HG03060 (cell line): ENCODE measurements around the gene MAPK8.

Experiments used
- ATAC-seq: cut with Tn5 transposase; IDR thresholded peaks from one replicate; pipeline ENCODE4 v1.9.1; 2021; ENCODE audit warnings: low read depth, moderate number of reproducible peaks; ENCODE audit not compliant: unreplicated experiment

MAPK8 gene

DNA sequence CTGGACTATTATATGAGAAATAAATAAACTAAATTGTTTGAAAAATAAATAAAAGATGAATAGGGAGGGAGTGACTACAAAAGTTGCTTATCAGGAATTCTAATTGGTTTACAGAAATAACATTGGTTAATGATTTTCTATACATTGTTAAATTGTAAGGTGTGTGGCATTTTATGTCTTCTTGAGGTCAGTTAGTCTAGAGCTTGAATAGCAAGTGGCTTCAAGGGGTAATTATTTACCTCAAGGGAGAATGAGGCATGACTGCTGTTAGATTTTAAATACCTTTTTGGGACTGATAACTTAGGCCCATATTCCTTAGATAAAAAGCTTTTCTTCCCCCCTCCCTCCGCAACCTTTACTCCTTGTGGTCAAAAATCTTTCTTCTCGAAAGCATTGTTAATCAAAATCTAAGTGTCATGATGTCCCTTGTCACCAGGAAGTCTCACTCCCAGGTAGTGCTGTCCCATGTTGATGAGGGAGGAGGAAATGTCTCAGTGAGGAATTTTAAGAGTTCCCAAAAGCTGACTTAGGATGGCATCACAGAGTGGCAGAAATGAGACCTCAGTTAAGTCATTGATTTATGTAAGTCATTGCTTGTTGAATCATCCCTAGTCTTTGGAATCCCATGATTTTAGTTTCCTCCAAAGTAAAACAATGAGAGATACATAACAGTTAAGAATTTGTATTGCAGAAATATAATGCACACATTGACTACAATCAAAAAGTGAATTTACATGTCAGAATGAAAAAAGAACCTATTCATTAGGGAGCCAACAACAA is 71.5 kb downstream of the MAPK8 start:
- ATAC-seq, result no peak

DNA sequence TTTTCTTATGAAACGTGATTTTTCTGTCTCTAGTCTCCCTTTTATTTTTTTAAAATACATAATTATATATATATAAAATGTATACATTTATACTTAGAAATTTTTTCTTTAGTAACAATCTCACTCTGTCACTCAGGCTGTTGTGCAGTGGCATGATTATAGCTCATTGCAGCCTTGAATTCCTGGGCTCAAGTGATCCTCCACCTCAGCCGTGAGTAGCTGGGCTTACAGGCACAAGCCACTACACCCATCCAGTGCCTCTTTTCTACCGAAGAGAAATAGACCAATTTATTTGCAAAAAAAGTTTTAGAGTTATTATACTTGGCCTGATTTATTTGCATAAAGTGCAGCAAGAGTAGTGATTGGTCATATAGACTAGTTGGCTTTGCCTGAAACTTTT is 72.2 kb downstream of the MAPK8 start:
- no peak for ATAC-seq

DNA sequence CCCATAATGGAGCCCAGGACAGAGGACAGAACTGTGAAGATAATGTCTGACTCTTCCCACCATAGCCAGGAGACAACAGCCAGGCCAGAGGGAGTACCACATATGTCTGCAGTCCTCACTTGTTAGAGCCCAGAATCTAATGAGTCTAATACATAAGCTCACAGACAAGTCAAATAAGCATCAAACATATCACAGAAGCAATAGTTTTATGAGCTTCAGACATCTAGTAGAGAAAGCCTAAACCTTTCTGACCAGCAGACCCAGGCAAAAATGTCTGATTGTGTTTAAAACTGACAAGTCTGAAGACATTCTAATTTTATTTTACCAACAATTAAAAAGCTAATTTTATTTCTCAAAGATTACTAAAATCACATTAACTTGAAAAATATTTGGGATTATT is 75.5 kb downstream of the MAPK8 start:
- ATAC-seq, result no peak

DNA sequence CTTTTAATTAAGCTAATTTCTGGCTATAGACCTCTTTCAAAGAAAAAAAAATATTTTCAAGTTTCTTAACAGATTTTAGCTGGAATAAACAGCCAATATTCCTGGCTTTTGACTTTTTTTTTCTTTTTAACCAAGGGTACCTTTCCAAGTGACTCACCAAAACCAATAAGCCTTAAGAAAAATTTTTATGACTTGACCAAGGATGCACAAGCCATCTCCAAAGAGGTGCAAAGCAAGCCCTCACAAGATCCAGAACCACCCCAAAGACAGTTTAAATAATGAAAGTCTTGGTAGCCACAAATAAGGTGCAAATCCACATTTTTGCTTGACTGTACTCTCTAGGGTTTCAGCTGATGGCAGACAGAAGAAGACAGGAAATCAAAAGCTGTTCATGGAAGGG is 76.5 kb downstream of the MAPK8 start:
- no peak for ATAC-seq

DNA sequence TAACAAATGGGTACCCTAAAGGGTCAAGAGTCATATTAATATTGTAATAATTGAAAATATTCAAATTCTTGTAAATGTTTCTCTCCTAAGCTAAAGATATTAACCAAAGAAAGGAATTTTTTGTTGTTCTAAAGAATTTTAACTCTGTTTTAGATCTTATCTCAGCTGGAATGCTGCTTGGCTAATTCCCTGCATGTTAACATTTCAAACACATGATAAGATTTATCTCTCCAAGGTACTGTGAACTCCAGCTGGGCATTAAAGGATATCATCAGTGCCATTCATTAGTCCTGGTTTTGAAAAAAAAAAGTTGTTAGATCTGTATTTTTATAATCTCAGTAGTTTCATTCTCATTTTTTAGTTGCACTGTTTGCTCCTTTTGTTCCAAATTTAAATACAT is 76.9 kb downstream of the MAPK8 start:
- no peak for ATAC-seq

DNA sequence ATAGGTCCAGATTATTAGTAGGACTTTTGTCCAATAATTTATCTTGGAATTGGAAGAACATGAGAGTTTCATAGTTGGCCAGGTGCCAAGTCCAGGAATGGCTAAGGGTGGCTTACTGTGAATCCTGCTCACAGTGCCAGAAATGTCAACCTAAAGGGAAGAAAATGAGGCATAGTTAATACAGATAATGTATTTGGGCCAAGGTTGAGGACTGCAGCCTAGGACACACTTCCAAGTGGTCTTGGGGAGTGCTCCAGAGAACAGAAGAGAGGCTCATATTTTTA is 78.2 kb downstream of the MAPK8 start:
- ATAC-seq, result no peak

DNA sequence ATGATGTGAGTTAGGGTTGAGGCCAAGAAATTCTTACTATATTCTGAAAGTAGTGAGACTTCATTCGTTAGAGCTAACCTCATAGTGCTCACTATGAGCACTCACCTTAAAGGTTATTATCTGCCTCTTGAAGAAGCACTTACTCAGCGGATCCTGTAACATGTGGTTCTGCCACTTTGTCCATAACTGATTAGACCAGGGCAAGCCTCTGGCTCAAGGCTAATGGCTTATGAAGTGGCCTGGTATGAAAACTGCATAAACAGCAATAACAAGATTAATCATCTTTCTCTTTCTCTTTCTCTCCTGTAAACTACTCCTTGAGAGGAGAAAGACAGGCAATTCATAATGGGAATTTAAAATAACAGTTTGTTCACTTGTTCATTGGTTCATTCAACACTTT is 82.8 kb downstream of the MAPK8 start:
- no peak for ATAC-seq

DNA sequence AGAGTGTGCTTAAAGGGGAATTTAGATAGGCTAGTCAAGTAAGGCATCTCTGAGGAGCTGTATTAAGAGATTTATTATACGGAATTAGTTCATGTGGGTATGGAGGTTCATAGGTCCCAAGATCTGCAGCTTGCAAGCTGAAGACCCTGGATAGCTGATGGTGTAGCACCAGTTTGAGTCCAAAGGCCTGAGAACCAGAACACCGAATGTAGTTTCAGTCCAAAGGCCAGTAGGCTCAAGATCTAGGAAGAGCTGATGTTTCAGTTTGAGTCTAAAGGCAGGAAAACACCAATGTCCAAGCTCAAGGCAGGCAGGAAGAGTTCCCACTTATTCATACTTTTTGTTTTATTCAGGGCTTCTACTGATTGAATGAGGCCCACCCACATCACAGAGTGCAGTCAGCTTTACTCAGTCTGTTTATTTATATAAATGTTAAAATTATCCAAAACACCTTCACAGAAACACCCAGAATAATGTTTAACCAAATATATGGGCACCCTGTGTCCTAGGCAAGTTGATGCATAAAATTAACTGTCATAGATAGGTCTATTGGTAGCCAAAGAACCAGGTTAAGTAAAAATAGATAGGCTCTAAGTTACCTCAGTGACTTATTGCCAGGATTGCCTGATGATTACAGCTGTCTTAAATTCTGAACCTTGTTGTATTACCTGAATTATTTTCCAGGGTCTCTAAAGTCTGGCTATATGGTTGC is 83.5 kb downstream of the MAPK8 start:
- ATAC-seq, result no peak

DNA sequence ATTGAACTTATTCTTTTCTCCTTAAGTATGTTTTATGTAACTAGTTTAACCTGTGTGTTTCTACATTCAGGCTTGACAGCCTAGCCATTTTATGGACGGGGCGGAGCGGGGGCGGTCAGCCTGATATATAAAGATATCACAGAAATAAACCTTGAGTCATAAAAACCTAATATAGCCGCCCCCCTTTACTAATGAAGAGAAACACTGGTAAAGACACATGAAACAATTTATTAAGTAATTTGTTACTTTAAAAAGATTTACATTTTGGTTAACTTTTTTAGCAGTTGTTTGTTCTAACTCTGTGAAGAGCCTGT is 84.0 kb downstream of the MAPK8 start:
- no peak for ATAC-seq

DNA sequence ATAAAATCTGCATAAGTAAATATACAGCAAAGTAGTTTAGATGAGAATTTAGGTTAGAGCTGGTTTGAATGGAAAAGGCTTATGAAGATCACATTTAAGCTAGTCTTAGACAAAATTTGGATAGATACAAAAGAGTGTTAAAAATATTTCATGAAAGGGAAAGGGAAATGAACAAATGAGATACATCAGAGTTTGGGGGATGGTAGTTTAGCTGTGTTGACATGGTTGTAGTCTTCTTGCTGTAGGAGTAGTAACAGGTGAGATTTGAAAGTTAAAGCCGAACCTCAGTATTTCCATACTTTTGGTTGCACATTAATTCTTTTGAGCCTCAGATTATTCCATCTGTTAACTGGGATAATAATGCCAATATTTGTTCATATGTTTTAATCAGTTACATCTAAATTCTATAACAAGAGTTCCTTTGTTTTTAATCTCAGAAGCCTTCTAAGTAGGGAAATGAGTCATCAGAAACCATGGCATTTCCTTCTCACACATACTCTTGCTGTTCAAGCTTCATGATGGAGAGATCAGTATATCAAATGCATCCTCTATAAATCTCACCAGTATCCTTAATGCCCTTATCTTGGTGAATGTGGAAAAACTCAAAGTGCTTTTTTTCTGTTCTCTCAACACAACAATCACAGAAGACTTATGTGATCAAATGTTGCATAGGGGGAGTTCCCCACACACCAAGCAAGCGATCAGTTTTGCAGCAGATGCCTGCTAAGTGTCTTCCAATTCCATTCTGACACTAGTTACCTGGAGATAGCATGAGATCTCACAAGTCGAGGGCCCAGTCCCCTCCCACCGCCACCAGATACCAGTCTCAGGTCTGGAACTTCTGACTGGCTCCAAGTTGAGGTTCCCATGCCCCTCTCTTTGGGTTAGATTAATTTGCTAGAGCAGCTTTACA is 84.7 kb downstream of the MAPK8 start:
- ATAC-seq, result peak; percentile 53

DNA sequence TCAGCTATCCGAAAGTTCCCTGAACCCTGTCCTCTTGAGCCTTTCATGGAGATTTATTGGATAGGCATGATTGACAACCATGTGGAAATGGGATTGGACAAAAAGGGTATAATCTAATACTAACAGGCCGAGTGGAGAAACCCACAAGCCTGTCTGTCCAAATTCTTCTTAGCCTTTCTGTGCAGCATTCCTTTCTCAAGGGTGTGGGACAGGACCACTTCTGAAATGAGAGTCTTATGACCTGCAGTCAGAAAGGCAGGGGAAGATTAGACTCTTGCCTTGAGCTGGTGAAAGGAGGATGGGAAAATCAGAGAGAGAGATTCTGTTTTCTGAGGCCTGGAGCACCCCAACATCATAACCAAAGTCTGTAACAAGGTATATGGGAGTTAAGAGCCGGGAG is 85.5 kb downstream of the MAPK8 start:
- ATAC-seq, result no peak

DNA sequence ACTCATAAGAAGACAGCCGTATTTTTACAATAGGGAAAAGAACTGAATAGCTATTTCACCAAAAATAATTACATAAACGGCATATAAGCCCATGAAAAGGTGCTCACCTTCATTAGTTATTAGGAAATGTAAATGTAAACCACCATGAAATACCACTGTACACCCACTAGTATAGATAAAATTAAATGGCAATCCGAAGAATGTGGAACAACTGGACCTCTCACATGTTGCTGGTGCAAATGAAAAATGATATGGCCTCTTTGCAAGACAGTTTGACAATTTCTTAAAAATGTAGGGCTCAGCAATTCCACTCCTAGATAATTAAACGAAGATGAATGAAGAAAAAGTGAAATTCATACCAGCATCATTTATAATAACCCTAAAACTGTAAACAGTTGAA is 91.8 kb downstream of the MAPK8 start:
- ATAC-seq, result no peak

DNA sequence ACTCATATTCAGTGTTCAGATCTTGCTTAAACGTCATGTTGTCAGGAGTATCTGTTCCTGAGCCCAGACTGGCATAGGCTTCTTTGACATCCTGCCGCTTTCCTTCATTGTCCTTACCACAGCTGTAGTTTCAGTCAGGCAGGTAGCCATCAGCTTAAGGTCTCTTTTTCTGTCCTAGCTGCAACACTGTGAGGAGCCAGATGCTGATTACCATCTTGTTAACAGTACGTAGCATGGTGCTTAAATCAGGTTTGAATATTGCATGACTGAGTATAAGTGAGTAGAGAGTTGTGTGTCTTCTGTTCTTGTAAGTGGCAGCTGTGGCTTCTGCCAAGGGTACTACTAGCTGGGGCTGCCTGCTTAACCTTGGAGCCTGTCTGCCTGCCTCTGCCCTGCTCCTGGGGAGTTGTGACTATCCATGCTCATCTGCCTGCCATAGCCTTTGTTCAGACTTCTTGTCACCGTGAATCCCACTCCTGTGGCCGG is 92.6 kb downstream of the MAPK8 start:
- ATAC-seq, result no peak

DNA sequence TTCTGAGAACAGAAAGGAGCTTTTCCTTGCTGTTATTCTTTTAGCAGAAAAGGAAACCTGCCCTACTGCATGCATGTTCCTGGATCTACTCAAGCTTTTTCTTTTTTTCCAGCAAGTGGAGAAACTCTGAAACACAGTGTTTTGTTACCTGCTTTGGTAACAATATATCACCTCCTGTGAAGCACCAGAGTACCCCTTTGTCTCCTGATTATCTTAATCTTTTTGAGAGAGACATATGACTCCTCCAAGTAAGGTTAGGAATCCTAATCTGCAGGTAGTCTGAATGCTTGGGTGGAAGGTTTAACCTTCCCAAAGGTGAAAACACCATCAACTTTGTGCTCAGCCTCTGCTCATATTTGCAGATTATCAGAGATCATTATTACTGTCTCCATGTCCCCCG is 93.1 kb downstream of the MAPK8 start:
- ATAC-seq, result no peak

DNA sequence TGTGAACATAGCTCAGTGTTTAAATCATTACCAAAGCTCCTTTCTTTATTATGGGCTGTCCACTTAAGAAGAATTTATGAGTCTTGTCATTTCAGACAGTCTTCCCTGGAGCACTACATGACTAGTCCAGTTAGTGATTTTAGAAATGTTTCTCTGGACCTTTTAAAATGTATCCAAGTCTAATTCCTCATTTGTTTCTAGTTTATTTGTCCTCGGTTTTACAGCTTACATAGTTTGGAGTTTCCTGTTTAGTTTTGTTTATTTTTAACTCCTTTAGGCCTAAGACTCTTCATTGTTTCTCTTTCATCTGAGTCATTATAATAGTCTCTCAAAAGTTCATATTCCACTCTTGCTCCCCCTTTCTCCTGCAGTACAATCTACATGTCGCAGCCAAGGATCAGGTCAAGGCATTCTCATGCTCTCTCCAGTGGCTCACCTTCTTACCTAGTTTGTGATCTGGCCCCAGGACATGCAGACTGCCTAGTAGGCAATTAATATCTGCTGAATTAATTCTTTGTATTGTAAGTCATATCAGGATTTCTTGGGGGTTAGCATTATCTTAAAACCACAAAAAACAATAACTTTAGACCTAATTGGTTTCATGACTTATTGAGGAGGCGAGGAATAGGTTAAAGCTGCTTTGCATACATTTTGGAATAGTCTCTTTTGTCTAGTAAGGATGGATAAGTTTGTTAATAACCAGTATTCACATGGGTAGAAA is 93.8 kb downstream of the MAPK8 start:
- ATAC-seq, result no peak

DNA sequence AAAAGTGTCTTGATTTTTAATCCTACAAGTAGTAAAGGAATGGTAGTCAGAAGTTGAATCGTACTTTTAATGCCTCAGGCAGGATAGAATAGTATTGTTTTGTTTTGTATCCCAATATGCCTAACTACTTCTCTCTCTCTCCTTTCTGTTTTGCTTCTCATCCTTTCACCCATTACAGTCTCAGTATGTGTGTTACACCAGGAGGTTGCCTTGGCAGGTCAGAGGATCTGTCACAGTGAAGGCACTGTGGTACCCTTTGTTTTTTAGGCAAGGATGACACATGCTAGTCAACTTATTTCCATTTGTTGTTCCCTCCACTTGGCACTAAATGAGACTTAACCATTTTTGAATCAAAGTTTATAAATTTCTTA is 94.4 kb downstream of the MAPK8 start:
- ATAC-seq, result no peak

DNA sequence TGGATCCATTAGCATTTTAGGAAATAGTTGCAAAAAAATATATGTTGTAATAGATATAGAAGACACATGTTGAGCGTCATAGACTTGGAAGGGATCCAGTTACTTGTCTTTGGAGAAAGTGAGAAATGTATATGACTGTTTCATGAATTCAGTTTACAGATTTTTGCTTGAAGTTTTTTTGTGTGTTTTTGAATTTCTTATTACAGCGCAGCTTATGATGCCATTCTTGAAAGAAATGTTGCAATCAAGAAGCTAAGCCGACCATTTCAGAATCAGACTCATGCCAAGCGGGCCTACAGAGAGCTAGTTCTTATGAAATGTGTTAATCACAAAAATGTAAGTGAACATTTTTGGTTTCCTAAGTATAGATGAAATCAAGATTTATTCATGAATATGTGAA is 98.2 kb downstream of the MAPK8 start:
- ATAC-seq, result no peak

DNA sequence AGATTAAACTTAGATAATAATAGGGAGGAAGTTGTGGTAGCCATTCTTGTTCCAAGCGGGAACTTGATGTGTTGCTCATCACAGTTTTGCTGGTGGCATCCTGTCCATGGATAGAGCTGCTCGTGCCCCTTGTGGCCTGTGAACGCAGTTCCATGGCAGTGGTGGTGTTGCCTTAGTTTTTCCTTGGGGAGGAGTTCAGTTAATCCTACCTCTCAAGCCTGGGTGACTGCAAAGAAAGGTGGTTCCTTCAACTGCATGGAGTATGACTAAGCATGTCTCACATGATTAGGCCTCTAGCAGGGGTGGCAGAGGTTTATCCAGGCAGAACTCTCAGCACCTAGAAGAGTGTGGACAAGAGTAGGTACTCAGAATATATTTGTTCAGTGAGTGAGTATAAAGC is 99.7 kb downstream of the MAPK8 start:
- no peak for ATAC-seq

DNA sequence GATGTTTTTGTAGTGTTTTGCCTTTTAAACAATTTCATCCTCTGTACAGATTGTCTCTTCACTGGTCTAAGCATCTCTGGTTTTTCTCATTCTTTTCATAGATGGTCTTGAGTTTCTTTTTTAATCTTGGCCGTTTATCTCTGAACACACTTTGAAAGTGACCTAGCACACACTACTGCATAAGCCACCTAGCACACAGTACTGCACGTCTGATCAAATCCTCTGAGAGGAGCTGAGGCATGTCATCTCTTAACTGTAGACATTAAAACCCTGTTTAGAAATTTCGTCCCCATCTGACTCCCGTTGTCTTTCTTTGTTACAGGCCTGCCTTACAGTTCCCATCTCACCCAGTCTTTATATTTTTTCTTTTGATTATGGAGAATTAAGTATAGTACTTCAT is 100.2 kb downstream of the MAPK8 start:
- no peak for ATAC-seq

DNA sequence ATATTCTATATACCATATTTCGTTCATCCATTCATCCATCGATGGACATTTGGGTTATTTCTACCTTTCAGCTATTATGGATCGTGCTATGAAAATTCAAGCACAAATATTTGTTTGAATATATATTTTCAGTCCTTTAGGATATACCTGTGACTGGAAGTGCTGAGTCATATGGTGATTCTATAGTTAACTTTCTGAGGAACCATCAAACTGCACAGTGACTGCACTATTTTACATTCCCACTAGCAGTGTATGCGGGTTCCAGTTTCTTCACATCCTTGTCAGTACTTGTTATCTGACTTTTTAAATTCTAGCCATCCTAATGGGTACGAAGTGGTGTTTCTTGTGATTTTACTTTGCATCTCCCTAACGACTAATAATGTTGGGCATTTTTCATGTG is 104.0 kb downstream of the MAPK8 start:
- no peak for ATAC-seq

DNA sequence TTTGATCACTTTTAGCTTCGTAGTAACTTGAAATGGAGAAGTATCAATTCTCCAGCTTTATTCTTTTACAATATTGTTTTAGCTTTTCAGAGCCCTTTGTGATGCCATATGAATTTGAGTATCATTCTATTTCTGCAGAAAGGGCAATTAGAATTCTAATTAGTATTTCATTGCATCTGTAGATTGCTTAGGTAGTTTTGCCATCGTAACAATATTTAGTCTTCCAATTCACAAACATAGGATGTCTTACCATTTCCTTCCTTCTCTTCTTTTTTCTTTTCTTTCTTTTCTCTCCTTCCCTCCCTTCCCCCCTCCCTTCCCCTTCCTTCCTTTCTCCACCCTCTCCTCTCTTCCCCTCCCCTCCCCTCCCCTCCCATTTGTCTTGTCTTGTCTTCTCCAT is 105.0 kb downstream of the MAPK8 start:
- ATAC-seq, result no peak
